Measurements from ENCODE around the gene CARMIL1. TPM values are rescaled to one million over a fixed set of nuclear protein-coding genes. Genes with fewer than 3 reads are reported as not detected.

The CARMIL1 gene
- total and polyA plus RNA-seq, 3 experiments from 2014 or later: 1.8 to 2.9 TPM; not detected in 1

GRCh38 chr6:25448965-25449538 lies 169.9 kb downstream of the CARMIL1 start:
- Mint-ChIP-seq H3K36me3 (peaks cover 6 to 23% (median 6%) of the 10 kb centered on the region in 3 donors), H3K9me3 (peaks cover 0 to 3% (median 0%) of the 10 kb centered on the region in 5 donors), H3K27me3 (peaks cover 0 to 3% of the 10 kb centered on the region in 2 donors), H3K4me3 (no peak overlapping the region), H3K27ac (no peak overlapping the region), H3K4me1 (peaks cover 0 to 14% (median 9%) of the 10 kb centered on the region in 3 donors)
- Histone ChIP-seq H3K27ac (ENCODE audit: low read depth, low read length) (no peak overlapping the region), H3K36me3 (ENCODE audit: insufficient read depth, low read length) (no peaks in the 10 kb centered on the region), H3K4me1 (ENCODE audit: insufficient read depth, low read length) (no peaks in the 10 kb centered on the region), H3K9me3 (ENCODE audit: low read length) (no peaks in the 10 kb centered on the region), H3K4me3 (ENCODE audit: low read length) (no peak overlapping the region), H3K27me3 (ENCODE audit: insufficient read depth, low read length, poor library complexity, severe bottlenecking) (no peaks in the 10 kb centered on the region)
- POLR2A ChIA-PET: no interaction called here
- no peak for DNase-seq
- CTCF ChIA-PET: no interaction called here

- Histone ChIP-seq H3K27me3 (ENCODE audit: insufficient read depth, low read length, poor library complexity, severe bottlenecking) (no peaks in the 10 kb centered on the region), H3K27ac (ENCODE audit: low read depth, low read length) (no peak overlapping the region), H3K9me3 (ENCODE audit: low read length) (no peaks in the 10 kb centered on the region), H3K36me3 (ENCODE audit: insufficient read depth, low read length) (no peaks in the 10 kb centered on the region), H3K4me3 (ENCODE audit: low read length) (no peak overlapping the region), H3K4me1 (ENCODE audit: insufficient read depth, low read length) (no peaks in the 10 kb centered on the region)
- Mint-ChIP-seq H3K9me3 (peaks cover 0 to 2% (median 0%) of the 10 kb centered on the region in 5 donors), H3K36me3 (peaks cover 4 to 23% (median 6%) of the 10 kb centered on the region in 3 donors), H3K4me1 (peaks cover 0 to 14% (median 9%) of the 10 kb centered on the region in 3 donors), H3K4me3 (no peak overlapping the region), H3K27me3 (peaks cover 0 to 3% of the 10 kb centered on the region in 2 donors), H3K27ac (peak overlapping the region in 2 of 8 donors; percentile 13 to 42)
- CTCF ChIA-PET: no interaction called here
- POLR2A ChIA-PET: no interaction called here
- no peak for DNase-seq
Measured at GRCh38 chr6:25449774-25450173, 170.6 kb downstream of the CARMIL1 start.

- CTCF ChIA-PET: no interaction called here
- Mint-ChIP-seq H3K27me3 (peaks cover 0 to 3% of the 10 kb centered on the region in 2 donors), H3K36me3 (peaks cover 4 to 17% (median 4%) of the 10 kb centered on the region in 3 donors)
Measured at GRCh38 chr6:25450469-25451198, 171.5 kb downstream of the CARMIL1 start.

GRCh38 chr6:25452031-25452430 lies 172.9 kb downstream of the CARMIL1 start:
- Mint-ChIP-seq H3K27me3 (peaks cover 0 to 3% of the 10 kb centered on the region in 2 donors), H3K9me3 (peaks cover 0 to 2% (median 0%) of the 10 kb centered on the region in 5 donors), H3K36me3 (peaks cover 0 to 6% (median 1%) of the 10 kb centered on the region in 3 donors), H3K27ac (no peak overlapping the region), H3K4me3 (no peak overlapping the region), H3K4me1 (peaks cover 0 to 14% (median 7%) of the 10 kb centered on the region in 3 donors)
- no peaks in the 10 kb centered on the region for H3K27me3 ChIP-seq (ENCODE audit: insufficient read depth, low read length, poor library complexity, severe bottlenecking)
- H3K36me3 ChIP-seq (ENCODE audit: insufficient read depth, low read length): no peaks in the 10 kb centered on the region
- ChIA-PET POLR2A (interaction anchor here (0.5 kb wide), 1 partner anchor 172 kb away, joined by 4 read pairs; no protein-coding TSS in a partner anchor), CTCF (no interaction called here)
- H3K4me1 ChIP-seq (ENCODE audit: insufficient read depth, low read length): no peaks in the 10 kb centered on the region
- H3K27ac ChIP-seq (ENCODE audit: low read depth, low read length): no peak overlapping the region
- H3K9me3 ChIP-seq (ENCODE audit: low read length): no peaks in the 10 kb centered on the region
- no peak overlapping the region for H3K4me3 ChIP-seq (ENCODE audit: low read length)
- DNase-seq: no peak

More at GRCh38 chr6:25450469-25451198, 171.5 kb downstream of the CARMIL1 start:
- peaks cover 0 to 14% (median 9%) of the 10 kb centered on the region in 3 donors for H3K4me1 Mint-ChIP-seq
- H3K4me3 Mint-ChIP-seq: no peak overlapping the region
- POLR2A ChIA-PET: no interaction called here
- H3K27ac Mint-ChIP-seq: no peak overlapping the region
- H3K4me1 ChIP-seq (ENCODE audit: insufficient read depth, low read length): no peaks in the 10 kb centered on the region
- H3K27me3 ChIP-seq (ENCODE audit: insufficient read depth, low read length, poor library complexity, severe bottlenecking): no peaks in the 10 kb centered on the region
- H3K9me3 ChIP-seq (ENCODE audit: low read length): no peaks in the 10 kb centered on the region
- H3K36me3 ChIP-seq (ENCODE audit: insufficient read depth, low read length): no peaks in the 10 kb centered on the region
- H3K27ac ChIP-seq (ENCODE audit: low read depth, low read length): no peak overlapping the region
- H3K9me3 Mint-ChIP-seq: peaks cover 0 to 2% (median 0%) of the 10 kb centered on the region in 5 donors
- DNase-seq: no peak
- H3K4me3 ChIP-seq (ENCODE audit: low read length): no peak overlapping the region

GRCh38 chr6:25453288-25453687 lies 174.1 kb downstream of the CARMIL1 start:
- DNase-seq: no peak
- H3K27ac ChIP-seq (ENCODE audit: low read depth, low read length): no peak overlapping the region
- no peaks in the 10 kb centered on the region for H3K9me3 ChIP-seq (ENCODE audit: low read length)
- no peaks in the 10 kb centered on the region for H3K27me3 ChIP-seq (ENCODE audit: insufficient read depth, low read length, poor library complexity, severe bottlenecking)
- ChIA-PET POLR2A (no interaction called here), CTCF (interaction anchor here (0.8 kb wide), 1 partner anchor 175 kb away, joined by 3 read pairs; no protein-coding TSS in a partner anchor)
- H3K27me3 Mint-ChIP-seq: peaks cover 0 to 3% of the 10 kb centered on the region in 2 donors
- H3K9me3 Mint-ChIP-seq: no peaks in the 10 kb centered on the region
- no peak overlapping the region for H3K4me3 Mint-ChIP-seq
- no peaks in the 10 kb centered on the region for H3K36me3 ChIP-seq (ENCODE audit: insufficient read depth, low read length)
- peaks cover 0 to 8% (median 0%) of the 10 kb centered on the region in 3 donors for H3K4me1 Mint-ChIP-seq
- no peak overlapping the region for H3K4me3 ChIP-seq (ENCODE audit: low read length)
- H3K27ac Mint-ChIP-seq: peak overlapping the region in 1 of 8 donors; percentile 25
- peaks cover 0 to 1% (median 0%) of the 10 kb centered on the region in 3 donors for H3K36me3 Mint-ChIP-seq
- H3K4me1 ChIP-seq (ENCODE audit: insufficient read depth, low read length): no peaks in the 10 kb centered on the region

- H3K4me1 ChIP-seq (ENCODE audit: insufficient read depth, low read length): no peaks in the 10 kb centered on the region
- no peak overlapping the region for H3K27ac ChIP-seq (ENCODE audit: low read depth, low read length)
- Mint-ChIP-seq H3K27ac (no peak overlapping the region), H3K9me3 (no peaks in the 10 kb centered on the region), H3K4me3 (no peak overlapping the region), H3K27me3 (peaks cover 0 to 3% of the 10 kb centered on the region in 2 donors), H3K36me3 (peaks cover 0 to 1% (median 0%) of the 10 kb centered on the region in 3 donors), H3K4me1 (peaks cover 0 to 5% (median 0%) of the 10 kb centered on the region in 3 donors)
- no peak for DNase-seq
- no peaks in the 10 kb centered on the region for H3K27me3 ChIP-seq (ENCODE audit: insufficient read depth, low read length, poor library complexity, severe bottlenecking)
- POLR2A ChIA-PET: no interaction called here
- CTCF ChIA-PET: interaction anchor here (0.8 kb wide), 1 partner anchor 176 kb away, joined by 3 read pairs; no protein-coding TSS in a partner anchor
- H3K4me3 ChIP-seq (ENCODE audit: low read length): no peak overlapping the region
- H3K36me3 ChIP-seq (ENCODE audit: insufficient read depth, low read length): no peaks in the 10 kb centered on the region
- no peaks in the 10 kb centered on the region for H3K9me3 ChIP-seq (ENCODE audit: low read length)
Measured at GRCh38 chr6:25454136-25454535, 175.0 kb downstream of the CARMIL1 start.

GRCh38 chr6:25456249-25457040 lies 177.3 kb downstream of the CARMIL1 start:
- Histone ChIP-seq H3K27ac (ENCODE audit: low read depth, low read length) (no peak overlapping the region), H3K4me1 (ENCODE audit: insufficient read depth, low read length) (no peaks in the 10 kb centered on the region), H3K4me3 (ENCODE audit: low read length) (no peak overlapping the region), H3K36me3 (ENCODE audit: insufficient read depth, low read length) (no peaks in the 10 kb centered on the region), H3K27me3 (ENCODE audit: insufficient read depth, low read length, poor library complexity, severe bottlenecking) (no peaks in the 10 kb centered on the region), H3K9me3 (ENCODE audit: low read length) (no peaks in the 10 kb centered on the region)
- H3K4me1 Mint-ChIP-seq: no peaks in the 10 kb centered on the region
- ChIA-PET CTCF (interaction anchor here (0.7 to 1.6 kb wide), 3 partner anchors 10 to 93 kb away, joined by 3 read pairs; no protein-coding TSS in a partner anchor), POLR2A (no interaction called here)
- H3K9me3 Mint-ChIP-seq: no peaks in the 10 kb centered on the region
- no peak overlapping the region for H3K27ac Mint-ChIP-seq
- no peaks in the 10 kb centered on the region for H3K36me3 Mint-ChIP-seq
- DNase-seq: no peak
- peaks cover 0 to 3% of the 10 kb centered on the region in 2 donors for H3K27me3 Mint-ChIP-seq
- no peak overlapping the region for H3K4me3 Mint-ChIP-seq
